Activated T-cell treated with anti-CD3 and anti-CD28 coated beads for 24 hours (primary cell): ENCODE results near the gene KNOP1.
"Not testable (repeated sequence)": the region's sequence is repeated elsewhere in the genome, so short reads cannot be mapped to it uniquely, and the experiment has no call there.

Source experiments
- DNase-seq: peaks from one replicate; pipeline ENCODE4 v3.0.0-alpha.2; 2020; ENCODE audit warnings: low read depth

Gene KNOP1

GRCh38 chr16:19683453-19684236 is 34.4 kb downstream of the KNOP1 start:
- DNase-seq, result no peak

- DNase-seq, result no peak
These were observed 36.4 kb downstream of the KNOP1 start for GRCh38 chr16:19681637-19682036.

DNA sequence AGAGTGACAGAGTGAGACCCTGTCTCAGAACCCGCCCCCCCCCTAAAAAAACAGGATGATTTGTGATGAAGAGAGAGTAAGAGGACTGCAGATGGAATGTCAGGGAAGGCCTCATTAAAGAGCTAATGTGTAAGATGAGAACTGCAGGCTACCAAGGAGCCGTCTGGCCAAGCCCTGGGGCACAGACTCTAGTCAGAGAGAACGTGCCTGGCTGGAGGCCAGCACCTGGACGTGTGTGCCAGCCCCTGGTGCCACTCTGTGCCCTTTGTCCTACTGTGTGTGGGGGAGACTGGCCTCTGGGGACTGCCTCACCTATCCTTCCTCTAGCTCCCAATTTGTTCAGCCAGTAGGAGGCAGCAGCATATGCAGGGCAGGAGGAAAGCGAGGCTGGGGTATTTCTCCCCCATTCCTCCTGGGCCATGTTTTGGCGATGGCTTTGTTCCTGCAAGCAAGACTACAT is 37.1 kb downstream of the KNOP1 start:
- no peak for DNase-seq

DNA sequence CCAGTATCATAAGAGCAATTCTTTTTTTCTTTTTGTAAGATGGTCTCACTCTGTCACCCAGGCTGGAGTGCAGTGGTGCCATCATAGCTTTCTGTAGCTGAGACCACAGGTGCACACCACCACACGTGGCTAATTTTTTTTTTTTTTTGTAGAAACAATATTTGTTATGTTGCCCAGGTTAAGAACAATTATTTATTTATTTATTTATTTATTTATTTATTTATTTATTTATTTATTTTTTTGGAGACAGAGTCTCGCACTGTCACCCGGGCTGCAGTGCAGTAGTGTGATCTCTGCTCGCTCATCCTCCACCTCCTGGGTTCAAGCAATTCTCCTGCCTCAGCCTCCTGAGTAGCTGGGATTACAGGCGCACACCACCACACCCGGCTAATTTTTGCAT is 38.7 kb downstream of the KNOP1 start:
- not testable (repeated sequence) for DNase-seq

- DNase-seq, result no peak
These were observed 39.2 kb downstream of the KNOP1 start for GRCh38 chr16:19678804-19679203.

DNA sequence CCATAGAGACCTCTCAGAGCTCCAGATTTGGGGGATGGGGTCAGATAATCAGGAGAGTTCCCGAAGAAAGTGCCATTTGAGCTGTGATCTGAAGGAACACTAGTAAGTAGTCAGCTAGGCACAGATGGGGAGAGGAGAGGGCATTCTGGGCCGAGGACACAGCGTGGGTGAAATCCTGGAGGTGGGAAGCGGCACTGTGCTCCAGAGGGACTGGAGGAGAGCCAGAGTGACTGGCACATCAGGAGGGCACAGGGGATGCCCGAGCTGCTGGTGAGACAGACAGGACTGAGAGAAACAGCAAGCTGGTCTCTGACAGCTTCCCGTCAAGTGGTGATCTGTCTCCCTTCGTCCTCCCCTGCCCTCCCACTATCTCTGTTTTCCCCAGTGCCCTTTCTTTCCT is 40.6 kb downstream of the KNOP1 start:
- DNase-seq, result no peak

GRCh38 chr16:19674485-19674884 is 43.5 kb downstream of the KNOP1 start:
- no peak for DNase-seq

GRCh38 chr16:19672378-19672777 is 45.6 kb downstream of the KNOP1 start:
- DNase-seq, result no peak

DNA sequence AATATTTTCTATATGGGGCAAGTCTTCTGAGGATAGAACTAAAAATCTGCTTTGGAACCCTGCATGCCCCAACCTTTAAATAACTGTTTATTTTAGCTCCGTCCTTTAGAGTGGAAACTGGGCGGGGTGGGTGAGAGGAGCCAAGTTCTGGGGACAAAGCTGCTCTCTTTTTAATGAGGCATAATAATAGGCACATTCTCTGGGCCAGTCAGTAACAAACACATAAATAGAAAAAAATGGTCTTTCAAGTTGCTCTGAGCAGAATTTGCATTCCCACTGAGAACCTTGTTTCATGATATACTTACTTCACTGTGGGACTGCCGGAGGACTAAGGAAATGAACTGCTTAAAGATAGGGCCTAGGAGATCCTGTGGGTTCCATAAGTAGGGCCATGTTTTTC is 51.5 kb downstream of the KNOP1 start:
- DNase-seq, result no peak

DNA sequence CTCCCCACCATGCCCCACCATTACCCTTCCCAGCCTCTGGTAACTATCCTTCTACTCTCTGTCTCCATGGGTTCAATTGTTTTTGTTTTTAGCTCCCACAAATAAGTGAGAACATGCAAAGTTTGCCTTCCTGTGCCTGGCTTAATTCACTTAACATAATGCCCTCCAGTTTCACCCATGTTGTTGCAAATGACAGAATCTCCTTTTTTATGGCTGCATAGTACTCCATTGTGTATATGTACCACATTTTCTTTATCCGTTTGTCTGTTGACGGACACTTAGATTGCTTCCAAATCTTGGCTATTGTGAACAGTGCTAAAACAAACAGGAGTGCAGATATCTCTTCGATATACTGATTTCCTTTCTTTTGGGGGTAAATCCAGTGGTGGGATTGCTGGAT is 52.7 kb downstream of the KNOP1 start:
- DNase-seq, result not testable (repeated sequence)

DNA sequence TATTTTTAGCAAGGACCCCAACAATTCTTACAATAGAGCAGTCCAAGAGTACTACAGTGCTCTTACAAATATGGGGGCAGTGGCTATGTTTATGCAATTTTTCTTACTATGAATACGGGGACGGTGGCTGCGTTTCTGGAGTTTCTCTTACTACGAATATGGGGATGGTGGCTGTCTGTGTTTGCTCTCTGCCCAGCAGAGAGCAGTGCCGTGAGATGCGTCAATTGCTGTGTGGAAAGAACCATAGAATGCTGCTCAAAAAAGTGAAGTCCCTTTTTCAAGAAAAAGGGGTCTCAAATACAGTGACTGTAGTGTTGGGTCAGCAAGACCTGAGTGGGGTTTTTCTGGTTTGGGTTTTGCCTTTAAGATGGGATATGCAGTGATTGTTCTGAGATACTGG is 53.9 kb downstream of the KNOP1 start:
- no peak for DNase-seq

DNA sequence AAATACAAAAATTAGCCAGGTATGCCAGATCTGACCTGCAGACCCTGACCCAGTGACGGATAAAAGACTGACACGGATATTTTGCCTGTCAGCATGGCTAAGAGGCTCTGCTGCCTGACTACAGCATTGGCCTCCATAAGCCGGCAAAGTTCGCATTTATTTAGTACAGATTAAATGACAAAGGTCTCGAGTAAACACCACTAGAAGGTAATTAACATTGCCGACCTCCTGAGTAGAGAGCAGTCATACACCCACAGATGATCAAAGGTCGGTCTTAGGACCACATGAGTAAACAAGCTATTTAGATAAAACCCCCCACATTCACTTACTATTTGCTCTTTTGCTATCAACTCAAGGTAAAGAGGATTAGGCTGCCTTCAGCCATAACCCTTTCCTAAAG is 55.7 kb downstream of the KNOP1 start:
- DNase-seq, result no peak

- DNase-seq, result no peak
These were observed 57.6 kb downstream of the KNOP1 start for GRCh38 chr16:19660432-19660831.

DNA sequence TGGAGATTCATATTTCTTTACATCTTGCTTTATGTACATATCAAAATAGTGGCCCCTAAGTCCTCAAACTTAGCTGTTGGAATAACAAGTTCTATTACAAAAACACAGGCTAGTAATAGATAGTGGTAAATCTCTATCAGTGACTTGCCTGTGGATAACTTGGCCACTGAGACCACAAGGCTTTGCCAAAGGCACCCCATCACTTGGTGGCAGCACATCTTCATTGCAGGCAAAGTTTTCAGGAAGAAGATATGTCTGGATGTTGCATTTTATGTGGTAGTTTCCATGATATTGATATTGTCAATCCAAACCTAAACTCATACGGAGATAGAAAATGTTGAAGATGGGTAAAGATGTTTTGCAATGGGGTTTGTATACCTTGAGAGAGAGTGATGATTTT is 58.5 kb downstream of the KNOP1 start:
- DNase-seq, result no peak

DNA sequence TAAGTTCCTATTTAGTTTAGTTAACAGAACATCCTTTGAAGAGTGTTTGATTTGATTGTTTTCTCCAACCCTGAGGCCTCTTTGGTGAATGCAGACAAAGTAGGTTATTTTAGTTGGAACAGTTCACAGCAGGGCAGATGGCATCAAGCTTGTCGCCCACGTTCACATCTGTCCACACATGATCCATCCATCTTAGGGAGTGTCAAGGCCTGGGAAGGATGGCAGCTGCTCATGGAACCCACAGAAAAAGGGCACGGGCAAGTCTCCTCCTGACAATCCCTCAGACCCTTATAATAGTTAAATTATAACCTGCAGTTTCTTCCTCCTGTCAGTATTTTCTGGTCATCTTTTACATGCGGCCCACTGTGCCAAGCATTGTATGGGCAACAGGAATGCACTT is 60.2 kb downstream of the KNOP1 start:
- no peak for DNase-seq

- no peak for DNase-seq
These were observed 62.7 kb downstream of the KNOP1 start for GRCh38 chr16:19655242-19655777.

- DNase-seq, result no peak
These were observed 63.9 kb downstream of the KNOP1 start for GRCh38 chr16:19654147-19654546.
